ENCODE data around the gene DSG2. TPM values are rescaled to one million over a fixed set of nuclear protein-coding genes. Genes with fewer than 3 reads are reported as not detected.

DSG2 gene
- total RNA-seq, 1 donor from 2014 or later: 49.6 TPM

Other genes with a start within 250 kb of the DSG2 start
- 0.77 TPM for gene DSG1, start 180.0 kb upstream of the DSG2 start, total RNA-seq
- gene DSG4, start 121.4 kb upstream of the DSG2 start, total RNA-seq: not detected
- gene DSG3, start 50.4 kb upstream of the DSG2 start, total RNA-seq: not detected
- not detected for gene TTR, start 93.7 kb downstream of the DSG2 start, total RNA-seq
- gene B4GALT6, start 186.4 kb downstream of the DSG2 start, total RNA-seq: 11.9 TPM